Parietal lobe (tissue), 1 donor: ENCODE data around the gene HMX2. TPM values are rescaled to one million over a fixed set of nuclear protein-coding genes. Genes with fewer than 3 reads are reported as not detected.

Experiments used
- total RNA-seq: library from RNA; depleted of rRNA; stranded (reverse); fragments of >200 nt; gene quantifications from one replicate; pipeline ENCODE4 v1.2.3, GENCODE V29; 2014

Gene HMX2, protein sequence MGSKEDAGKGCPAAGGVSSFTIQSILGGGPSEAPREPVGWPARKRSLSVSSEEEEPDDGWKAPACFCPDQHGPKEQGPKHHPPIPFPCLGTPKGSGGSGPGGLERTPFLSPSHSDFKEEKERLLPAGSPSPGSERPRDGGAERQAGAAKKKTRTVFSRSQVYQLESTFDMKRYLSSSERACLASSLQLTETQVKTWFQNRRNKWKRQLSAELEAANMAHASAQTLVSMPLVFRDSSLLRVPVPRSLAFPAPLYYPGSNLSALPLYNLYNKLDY
- not detected for total RNA-seq

GRCh38 chr10:123147635-123148413, at the start of gene HMX2:
HMX2 (plus strand) TSS chr10:123148136; CDS start chr10:123148379, 243 bp downstream.

DNA sequence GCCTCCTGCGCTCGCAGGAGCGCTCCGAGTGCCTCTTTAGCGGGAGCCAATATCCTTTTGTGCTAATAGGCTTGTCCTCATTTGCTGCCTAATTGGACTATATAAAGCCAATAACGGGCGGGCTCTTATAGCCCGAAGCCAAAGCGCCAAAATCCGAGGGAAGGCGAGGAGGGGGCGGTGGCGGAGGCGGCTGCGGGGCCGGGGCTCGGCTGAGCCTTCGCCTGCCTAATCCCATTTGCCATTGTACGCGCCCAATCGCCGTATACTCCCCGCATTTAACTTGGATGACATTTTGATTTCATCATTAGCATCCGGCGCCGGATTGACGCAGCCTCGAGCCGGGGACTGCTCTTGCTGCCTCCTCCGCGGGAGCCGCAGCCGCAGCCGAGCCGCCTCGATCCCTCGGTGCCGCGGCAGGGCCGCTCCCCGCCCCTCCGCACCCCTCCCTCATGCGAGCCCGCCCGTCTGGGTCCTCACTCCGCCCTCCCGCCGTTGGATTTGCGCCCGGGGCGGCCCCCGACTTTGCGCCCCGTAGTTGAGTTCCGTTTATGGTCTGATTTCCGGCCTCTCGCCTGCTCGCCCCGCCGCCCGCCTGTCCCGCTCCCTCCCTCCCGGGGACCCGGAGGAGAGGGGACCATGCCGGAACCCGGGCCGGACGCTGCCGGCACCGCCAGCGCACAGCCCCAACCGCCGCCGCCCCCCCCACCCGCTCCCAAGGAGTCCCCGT, 12.4 kb upstream of the HMX2 start, which contains the start of gene HMX3:
Gene HMX3 (plus strand): TSS at position 556 of the 727 bp plus-strand sequence. CDS start 81 bp downstream, at position 637.

GRCh38 chr10:123154092-123154710, 6.3 kb downstream of the HMX2 start, which contains the start of gene BUB3:
BUB3 (plus strand) TSS chr10:123154402; CDS start chr10:123154918, 516 bp downstream.

Other genes starting within 250 kb of the HMX2 start
- gene FAM24A, start 237.5 kb upstream of the HMX2 start, total RNA-seq: not detected
- 25.7 TPM for gene C10orf88, start 193.9 kb upstream of the HMX2 start, total RNA-seq
- gene PSTK, start 167.7 kb upstream of the HMX2 start, total RNA-seq: 13.5 TPM
- 17.2 TPM for gene IKZF5, start 139.3 kb upstream of the HMX2 start, total RNA-seq
- gene ACADSB, start 139.1 kb upstream of the HMX2 start, total RNA-seq: 13.1 TPM
- not detected for gene HMX3, start 12.2 kb upstream of the HMX2 start, total RNA-seq
- 135 TPM for gene BUB3, start 6.3 kb downstream of the HMX2 start, total RNA-seq